C4-2B (cell line): Measurements from ENCODE around the gene COL6A2.

Experiments
- H3K27ac ChIP-seq: fragments of 450-650 bp; 2 replicates; pipeline ENCODE4 v1.5.1; 2017
- ZFX ChIP-seq: fragments of 450-650 bp; IDR thresholded peaks from 2 replicates; pipeline ENCODE4 v1.6.1; 2017
- TF ChIP-seq, protein P1 (sequence below): fragments of 450-650 bp; conservative IDR thresholded peaks from 2 replicates; pipeline ENCODE4 v1.5.1; 2017; ENCODE audit warnings: mild to moderate bottlenecking

Gene COL6A2

DNA sequence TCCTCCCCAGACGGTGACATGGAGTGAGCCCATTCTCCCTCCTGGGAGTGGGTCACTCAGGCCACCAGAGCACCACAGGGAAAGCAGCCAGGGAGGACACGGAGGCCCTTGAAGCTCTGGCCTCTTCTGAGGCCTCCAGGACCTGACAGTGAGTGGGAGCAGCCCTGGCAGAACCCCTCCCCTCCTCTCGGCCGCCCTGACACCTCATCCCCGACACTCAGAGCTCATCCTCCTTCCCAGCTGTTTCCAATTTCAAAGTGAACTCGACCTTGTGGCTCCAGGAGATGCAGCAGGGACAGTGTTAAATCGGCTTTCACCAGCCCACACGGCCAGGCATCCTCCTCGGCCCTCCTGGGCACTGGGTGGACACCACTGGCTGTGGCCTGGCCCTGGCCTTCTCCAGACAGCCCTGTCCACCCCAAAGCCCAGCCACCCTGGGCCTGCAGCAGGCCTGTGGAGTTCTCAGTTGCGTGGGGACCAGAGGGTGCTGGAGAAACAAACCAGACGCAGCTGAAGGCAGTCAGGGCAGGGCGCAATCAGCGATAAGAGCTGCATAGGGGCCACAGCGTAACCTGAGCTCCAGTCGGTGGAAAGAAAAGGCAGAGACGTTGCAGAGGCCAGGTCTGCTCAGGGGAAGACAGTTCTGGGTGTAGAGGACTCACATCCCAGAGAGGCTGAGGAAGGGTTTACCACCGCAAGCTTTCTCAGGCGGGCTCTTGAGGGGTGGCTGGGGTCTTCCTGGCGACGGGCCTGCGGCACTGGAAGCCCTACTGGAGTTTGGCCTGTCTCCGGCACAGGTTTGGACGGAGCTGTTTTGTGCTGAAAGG, 30.4 kb downstream of the COL6A2 start:
- no peak for TF ChIP-seq ZFX
- TF ChIP-seq, protein P1, sequence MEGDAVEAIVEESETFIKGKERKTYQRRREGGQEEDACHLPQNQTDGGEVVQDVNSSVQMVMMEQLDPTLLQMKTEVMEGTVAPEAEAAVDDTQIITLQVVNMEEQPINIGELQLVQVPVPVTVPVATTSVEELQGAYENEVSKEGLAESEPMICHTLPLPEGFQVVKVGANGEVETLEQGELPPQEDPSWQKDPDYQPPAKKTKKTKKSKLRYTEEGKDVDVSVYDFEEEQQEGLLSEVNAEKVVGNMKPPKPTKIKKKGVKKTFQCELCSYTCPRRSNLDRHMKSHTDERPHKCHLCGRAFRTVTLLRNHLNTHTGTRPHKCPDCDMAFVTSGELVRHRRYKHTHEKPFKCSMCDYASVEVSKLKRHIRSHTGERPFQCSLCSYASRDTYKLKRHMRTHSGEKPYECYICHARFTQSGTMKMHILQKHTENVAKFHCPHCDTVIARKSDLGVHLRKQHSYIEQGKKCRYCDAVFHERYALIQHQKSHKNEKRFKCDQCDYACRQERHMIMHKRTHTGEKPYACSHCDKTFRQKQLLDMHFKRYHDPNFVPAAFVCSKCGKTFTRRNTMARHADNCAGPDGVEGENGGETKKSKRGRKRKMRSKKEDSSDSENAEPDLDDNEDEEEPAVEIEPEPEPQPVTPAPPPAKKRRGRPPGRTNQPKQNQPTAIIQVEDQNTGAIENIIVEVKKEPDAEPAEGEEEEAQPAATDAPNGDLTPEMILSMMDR = no peak
- H3K27ac ChIP-seq = no peak overlapping the region

DNA sequence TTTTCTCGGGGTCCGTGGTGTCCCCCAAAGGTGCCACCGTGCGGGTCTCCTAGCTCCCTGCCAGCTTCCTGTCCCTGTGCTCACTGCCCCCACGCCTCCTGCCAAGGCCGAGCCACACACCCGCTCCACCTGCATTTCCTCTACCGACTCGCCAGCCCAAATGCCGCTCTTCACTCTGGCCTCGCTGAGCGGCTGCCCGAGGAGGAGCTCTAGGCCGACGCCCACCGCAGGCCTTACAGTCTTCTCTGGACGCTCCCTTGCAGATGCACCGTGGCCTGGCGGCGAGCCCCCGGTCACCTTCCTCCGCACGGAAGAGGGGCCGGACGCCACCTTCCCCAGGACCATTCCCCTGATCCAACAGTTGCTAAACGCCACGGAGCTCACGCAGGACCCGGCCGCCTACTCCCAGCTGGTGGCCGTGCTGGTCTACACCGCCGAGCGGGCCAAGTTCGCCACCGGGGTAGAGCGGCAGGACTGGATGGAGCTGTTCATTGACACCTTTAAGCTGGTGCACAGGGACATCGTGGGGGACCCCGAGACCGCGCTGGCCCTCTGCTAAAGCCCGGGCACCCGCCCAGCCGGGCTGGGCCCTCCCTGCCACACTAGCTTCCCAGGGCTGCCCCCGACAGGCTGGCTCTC, 31.1 kb downstream of the COL6A2 start:
- no peak overlapping the region for H3K27ac ChIP-seq
- TF ChIP-seq ZFX = no peak
- TF ChIP-seq, protein P1 = no peak

DNA sequence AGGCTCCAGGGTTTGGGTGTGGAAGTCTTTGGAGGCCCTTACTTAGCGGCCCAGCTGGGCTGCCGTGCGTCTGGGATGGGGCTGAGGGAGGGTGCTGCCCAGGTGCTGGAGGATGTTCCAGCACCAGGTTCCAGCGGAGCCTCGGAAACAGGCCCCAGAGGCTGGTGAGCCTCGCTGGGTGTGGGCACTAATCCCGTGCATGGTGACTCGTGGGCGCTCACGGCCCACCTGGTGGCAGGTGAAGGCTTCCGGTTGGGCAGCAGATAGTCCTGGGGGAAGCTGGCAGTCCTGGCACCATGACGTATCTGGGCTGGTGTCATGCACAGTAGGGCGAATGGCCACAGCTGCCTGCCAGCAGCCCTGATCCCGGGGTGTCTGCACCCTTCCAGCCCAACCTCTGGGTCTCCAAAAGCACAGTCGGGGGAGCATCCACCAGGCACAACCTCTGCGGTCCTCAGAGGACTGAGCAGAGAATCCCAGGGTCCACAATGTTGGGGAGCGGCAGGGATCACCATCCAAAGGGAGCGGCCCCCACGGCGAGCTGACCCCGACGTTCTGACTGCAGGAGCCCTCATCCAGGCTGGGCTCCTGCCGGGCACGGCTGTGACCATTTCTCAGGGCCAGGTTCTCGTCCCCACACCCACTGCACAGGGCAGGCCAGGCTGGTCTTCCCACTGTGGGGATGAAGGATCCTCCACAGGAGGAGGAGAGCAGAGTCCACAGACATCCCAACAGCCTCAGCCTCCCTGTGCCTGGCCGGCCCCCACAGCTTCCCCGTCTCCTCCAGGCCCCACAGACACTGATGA, 32.1 kb downstream of the COL6A2 start:
- H3K27ac ChIP-seq = no peak overlapping the region
- no peak for TF ChIP-seq ZFX
- TF ChIP-seq, protein P1 = no peak

DNA sequence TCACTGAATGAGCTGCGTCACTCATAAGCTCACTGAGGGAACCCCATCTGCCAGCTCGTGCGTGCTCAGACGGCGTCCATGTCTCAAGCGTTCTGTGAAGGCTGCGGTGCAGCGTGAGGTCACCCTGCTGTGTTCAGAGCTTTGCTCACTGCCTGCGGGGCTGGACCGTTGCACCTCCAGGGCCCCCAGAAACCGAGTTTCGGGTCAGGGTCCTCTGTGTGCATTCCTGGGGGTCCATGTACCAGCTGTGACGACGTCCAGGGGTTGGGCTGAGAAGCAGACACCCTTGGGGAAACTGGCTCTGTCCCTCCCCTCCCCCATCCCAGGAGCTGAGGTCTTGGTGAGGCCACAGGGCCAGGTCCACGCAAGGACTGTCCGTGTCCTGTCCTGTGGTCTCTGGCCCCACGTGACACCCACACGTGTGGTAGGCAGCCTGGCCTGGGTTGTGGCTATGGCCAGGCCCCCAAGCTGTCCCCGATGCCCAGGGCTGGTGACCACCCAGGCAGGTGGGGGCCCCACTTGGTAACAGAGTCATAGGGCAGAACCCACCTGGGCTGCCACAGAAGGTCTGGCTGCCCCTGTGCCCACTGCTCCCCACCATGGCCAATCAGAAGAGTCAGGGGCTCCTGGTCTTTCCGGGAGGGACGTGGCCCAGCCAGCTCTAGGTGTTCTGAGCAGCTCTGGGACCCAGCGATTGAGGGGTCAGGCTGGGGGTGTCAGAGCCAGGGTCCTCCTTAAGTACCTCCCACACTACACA, 33.1 kb downstream of the COL6A2 start:
- TF ChIP-seq, protein P1 = no peak
- no peak for TF ChIP-seq ZFX
- H3K27ac ChIP-seq = no peak overlapping the region

DNA sequence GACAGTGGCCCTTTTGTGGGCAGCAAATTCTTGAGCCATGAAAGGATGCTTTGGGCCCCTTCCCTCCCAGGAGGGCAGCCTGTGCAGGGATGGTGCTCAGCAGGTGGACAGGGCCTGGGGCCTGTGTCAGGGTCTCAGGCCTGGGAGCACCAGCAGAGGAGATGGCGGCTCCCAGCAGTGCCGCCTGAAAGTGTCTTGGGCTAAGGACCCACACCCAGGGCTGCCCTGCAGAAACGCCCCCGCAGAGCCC, 33.6 kb downstream of the COL6A2 start:
- TF ChIP-seq, protein P1 = no peak
- no peak for TF ChIP-seq ZFX
- H3K27ac ChIP-seq = no peak overlapping the region

DNA sequence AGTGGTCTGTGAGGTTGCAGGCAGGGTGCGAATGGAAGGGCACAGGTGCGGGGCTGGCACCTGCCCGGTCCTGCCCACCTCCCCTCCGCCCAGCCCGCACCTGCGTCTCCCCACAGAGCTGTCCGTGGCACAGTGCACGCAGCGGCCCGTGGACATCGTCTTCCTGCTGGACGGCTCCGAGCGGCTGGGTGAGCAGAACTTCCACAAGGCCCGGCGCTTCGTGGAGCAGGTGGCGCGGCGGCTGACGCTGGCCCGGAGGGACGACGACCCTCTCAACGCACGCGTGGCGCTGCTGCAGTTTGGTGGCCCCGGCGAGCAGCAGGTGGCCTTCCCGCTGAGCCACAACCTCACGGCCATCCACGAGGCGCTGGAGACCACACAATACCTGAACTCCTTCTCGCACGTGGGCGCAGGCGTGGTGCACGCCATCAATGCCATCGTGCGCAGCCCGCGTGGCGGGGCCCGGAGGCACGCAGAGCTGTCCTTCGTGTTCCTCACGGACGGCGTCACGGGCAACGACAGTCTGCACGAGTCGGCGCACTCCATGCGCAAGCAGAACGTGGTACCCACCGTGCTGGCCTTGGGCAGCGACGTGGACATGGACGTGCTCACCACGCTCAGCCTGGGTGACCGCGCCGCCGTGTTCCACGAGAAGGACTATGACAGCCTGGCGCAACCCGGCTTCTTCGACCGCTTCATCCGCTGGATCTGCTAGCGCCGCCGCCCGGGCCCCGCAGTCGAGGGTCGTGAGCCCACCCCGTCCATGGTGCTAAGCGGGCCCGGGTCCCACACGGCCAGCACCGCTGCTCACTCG, 34.1 kb downstream of the COL6A2 start:
- H3K27ac ChIP-seq = no peak overlapping the region
- TF ChIP-seq, protein P1 = no peak
- TF ChIP-seq ZFX = no peak
